Memory B cell (primary cell): ENCODE results near the gene PIP5K1B.

Source experiments
- ATAC-seq: fragments of 150-1000 bp; cut with Tn5 transposase; 2 replicates; pipeline ENCODE4 v1.10.0; 2021; ENCODE audit warnings: low read depth, mild to moderate bottlenecking, moderate library complexity
- DNase-seq, 2 donors: peaks; one replicate each; pipeline ENCODE4 v3.0.0; 2022; ENCODE audit warnings: low spot score in 2 of 2
- H3K27ac Mint-ChIP-seq: one replicate; pipeline ENCODE4 v1.8.0; 2022; ENCODE audit warnings: mild to moderate bottlenecking, moderate library complexity, mixed read lengths
- H3K27me3 Mint-ChIP-seq: one replicate; pipeline ENCODE4 v1.8.0; 2022; ENCODE audit warnings: mixed read lengths
- H3K36me3 Mint-ChIP-seq: one replicate; pipeline ENCODE4 v1.8.0; 2022; ENCODE audit warnings: mild to moderate bottlenecking, mixed read lengths
- H3K4me1 Mint-ChIP-seq: one replicate; pipeline ENCODE4 v1.8.0; 2022; ENCODE audit warnings: mixed read lengths
- H3K4me3 Mint-ChIP-seq: one replicate; pipeline ENCODE4 v1.8.0; 2022; ENCODE audit warnings: mild to moderate bottlenecking, moderate library complexity, mixed read lengths
- H3K9me3 Mint-ChIP-seq: one replicate; pipeline ENCODE4 v1.8.0; 2022; ENCODE audit warnings: mixed read lengths

PIP5K1B gene

DNA sequence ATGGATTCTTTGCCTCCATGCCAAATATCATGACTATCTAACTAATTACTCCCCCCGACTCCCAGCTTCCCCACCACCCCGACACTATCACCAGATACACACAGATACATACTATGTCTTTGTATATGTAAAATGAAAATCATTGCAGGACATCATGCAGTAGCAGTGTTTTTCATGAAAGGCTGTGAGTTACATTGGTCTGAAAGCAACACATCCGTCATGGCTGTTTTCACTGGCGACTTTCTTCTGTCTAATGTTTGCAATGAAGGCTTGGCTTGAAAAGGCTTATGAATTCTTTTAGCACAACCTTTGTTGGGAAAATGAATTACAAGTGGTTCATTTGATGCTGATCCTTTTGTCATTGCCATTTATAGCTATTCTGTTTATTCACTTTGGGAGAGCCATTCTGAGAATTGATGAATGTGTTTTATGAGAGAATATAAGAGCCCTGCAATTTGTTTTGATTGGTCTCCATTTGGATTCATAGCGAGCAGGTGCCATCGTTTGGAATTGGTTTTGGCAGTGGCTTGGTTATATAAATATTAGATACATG is 103.4 kb downstream of the PIP5K1B start:
- ATAC-seq (no peak), DNase-seq (no peak)
- H3K4me1 Mint-ChIP-seq, result peaks cover 30% of the 10 kb centered on the region
- H3K27ac Mint-ChIP-seq, result no peak overlapping the region
- H3K27me3 Mint-ChIP-seq, result no peaks in the 10 kb centered on the region
- peaks cover 10% of the 10 kb centered on the region for H3K36me3 Mint-ChIP-seq
- H3K4me3 Mint-ChIP-seq, result no peak overlapping the region
- H3K9me3 Mint-ChIP-seq, result no peaks in the 10 kb centered on the region

DNA sequence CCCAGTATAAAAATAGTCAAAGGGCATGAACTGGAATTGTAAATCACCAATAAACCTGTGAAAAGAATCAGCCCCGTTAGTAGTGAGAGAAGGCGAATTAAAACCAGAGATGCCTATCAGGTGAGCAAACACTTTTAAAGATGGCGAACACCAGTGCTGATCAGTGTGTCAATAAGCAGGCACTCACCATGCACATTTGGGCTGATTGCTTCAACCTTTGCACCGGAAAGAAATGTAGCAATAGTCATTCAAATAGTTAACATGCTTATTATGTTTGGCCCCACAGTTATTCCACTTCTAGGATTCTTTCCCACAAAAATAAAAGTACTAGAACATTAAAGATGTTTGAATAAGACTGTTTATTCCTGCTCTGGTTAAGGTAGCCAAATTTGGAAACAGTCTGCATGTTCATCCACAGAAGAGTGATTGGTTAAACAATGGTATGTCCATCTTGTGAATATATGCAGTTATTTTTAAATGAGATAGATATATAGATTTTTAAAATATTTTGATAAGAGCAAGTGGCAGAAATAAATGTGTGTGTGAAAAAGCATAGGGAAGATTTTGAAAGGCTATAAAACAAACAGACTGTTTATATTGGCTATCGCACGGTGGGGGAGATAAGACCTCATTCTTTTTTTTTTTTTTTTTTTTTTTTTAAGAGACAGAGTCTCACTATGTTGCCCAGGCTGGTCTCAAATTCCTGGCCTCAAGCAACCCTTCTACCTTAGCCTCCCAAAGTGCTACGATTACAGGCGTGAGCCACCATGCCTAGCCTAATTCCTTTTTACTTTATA is 112.2 kb downstream of the PIP5K1B start:
- H3K27me3 Mint-ChIP-seq, result no peaks in the 10 kb centered on the region
- H3K9me3 Mint-ChIP-seq, result no peaks in the 10 kb centered on the region
- peaks cover 2% of the 10 kb centered on the region for H3K4me1 Mint-ChIP-seq
- H3K4me3 Mint-ChIP-seq, result no peak overlapping the region
- no peak overlapping the region for H3K27ac Mint-ChIP-seq
- peaks cover 14% of the 10 kb centered on the region for H3K36me3 Mint-ChIP-seq
- no peak for ATAC-seq
- DNase-seq, result no peak

DNA sequence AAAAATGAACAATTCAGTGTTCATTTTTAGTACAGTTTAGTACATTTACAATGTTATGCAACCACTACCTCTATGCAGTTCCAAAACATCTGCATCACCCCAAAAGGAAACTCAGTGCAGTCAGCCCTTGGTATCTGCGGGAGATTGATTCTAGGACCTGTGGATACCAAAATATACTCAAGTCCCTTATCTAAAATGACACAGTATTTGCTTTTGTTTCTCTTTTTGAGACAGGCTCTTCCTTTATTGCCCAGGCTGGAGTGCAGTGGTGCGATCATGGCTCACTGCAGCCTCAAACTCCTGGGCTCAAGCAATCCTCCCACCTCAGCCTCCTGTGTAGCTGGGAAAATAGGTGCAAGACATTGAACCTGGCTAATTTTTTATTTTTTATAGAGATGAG is 114.0 kb downstream of the PIP5K1B start:
- Mint-ChIP-seq H3K36me3 (peaks cover 10% of the 10 kb centered on the region), H3K4me1 (no peaks in the 10 kb centered on the region), H3K4me3 (no peak overlapping the region), H3K27ac (no peak overlapping the region), H3K9me3 (no peaks in the 10 kb centered on the region), H3K27me3 (no peaks in the 10 kb centered on the region)
- no peak for DNase-seq
- ATAC-seq, result no peak

DNA sequence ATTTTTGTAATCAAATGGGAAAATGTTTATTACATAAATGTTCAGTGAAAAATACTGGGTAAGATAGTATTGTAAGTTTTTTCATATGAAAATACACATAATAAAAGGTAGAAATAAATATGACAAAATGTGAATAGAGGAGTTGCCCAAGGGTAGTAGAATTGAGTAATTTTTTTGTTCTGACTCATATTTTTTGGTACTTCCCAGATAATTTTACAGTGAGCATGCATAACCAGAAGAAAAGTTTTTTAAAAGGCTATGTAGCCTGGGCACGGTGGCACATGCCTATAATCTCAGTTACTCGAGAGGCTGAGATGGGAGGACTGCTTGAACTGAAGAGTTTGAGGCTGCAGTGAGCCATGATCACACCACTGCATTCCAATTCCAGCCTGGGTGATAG is 116.9 kb downstream of the PIP5K1B start:
- Mint-ChIP-seq H3K9me3 (no peaks in the 10 kb centered on the region), H3K4me1 (no peaks in the 10 kb centered on the region), H3K27me3 (no peaks in the 10 kb centered on the region), H3K4me3 (no peak overlapping the region), H3K27ac (no peak overlapping the region), H3K36me3 (peaks cover 21% of the 10 kb centered on the region)
- no peak for ATAC-seq
- no peak for DNase-seq

DNA sequence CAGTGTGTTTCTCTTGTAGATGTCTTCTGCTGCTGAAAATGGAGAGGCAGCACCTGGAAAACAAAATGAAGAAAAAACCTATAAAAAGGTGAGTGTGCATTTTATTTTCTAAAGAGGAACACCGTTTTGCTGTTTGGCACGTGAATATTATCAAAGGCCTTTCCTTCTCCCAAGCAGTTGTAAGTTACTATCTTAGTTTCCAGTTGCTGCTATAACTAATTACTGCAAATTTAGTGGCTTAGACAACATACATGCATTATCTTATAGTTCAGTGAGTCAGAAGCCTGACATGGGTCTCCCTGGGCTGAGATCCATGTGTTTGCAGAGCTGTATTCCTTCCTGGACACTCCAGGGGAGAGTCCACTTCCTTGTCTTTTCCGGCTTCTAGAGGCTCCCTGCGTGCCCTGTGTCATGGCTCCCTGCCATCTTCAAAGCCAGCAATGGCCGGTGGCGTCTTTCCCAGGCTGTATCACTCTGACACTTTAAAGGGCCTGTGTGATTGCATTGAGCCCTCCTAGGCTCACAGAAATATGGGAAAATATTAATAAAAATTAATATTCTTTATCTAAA is 117.6 kb downstream of the PIP5K1B start:
- no peak overlapping the region for H3K27ac Mint-ChIP-seq
- no peak overlapping the region for H3K4me3 Mint-ChIP-seq
- ATAC-seq (no peak), DNase-seq (no peak)
- H3K4me1 Mint-ChIP-seq, result peaks cover 2% of the 10 kb centered on the region
- H3K36me3 Mint-ChIP-seq, result peaks cover 27% of the 10 kb centered on the region
- H3K9me3 Mint-ChIP-seq, result no peaks in the 10 kb centered on the region
- H3K27me3 Mint-ChIP-seq, result no peaks in the 10 kb centered on the region

DNA sequence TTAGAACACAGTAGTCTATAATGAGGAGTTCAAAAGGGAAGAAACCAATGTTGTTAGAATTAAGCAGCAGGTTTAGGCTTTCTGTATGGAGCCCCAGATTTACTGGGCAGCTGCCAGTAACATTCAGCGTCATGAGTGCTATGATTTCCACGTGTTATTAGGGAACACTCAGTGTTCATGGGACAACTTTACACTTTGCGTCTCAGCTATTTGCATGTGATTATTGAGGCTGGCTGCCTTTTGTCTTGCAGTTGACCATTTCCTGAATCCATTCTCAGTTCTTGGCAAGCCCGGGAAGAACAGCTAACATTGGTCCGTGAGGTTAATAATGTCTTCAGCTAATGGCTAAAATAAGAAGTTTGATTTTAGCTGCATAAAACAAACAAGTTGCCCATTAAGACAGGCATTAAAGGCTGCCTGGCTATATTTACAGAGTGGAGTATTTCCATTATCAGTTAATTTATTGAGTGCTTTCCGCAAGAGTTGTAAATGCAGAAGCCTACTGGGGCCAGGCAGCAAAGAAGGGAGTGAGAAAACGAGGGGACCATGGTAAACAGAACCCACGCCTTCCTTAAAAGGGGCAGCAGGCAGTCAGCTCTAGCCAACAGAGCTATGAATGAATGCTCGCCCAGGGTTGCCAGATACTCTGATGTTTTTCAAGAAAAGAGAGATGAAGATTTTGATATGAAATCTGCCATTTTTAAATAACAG is 120.9 kb downstream of the PIP5K1B start:
- Mint-ChIP-seq H3K4me1 (peaks cover 2% of the 10 kb centered on the region), H3K36me3 (peaks cover 26% of the 10 kb centered on the region), H3K4me3 (no peak overlapping the region), H3K27me3 (no peaks in the 10 kb centered on the region), H3K27ac (no peak overlapping the region), H3K9me3 (no peaks in the 10 kb centered on the region)
- ATAC-seq (no peak), DNase-seq (no peak)

DNA sequence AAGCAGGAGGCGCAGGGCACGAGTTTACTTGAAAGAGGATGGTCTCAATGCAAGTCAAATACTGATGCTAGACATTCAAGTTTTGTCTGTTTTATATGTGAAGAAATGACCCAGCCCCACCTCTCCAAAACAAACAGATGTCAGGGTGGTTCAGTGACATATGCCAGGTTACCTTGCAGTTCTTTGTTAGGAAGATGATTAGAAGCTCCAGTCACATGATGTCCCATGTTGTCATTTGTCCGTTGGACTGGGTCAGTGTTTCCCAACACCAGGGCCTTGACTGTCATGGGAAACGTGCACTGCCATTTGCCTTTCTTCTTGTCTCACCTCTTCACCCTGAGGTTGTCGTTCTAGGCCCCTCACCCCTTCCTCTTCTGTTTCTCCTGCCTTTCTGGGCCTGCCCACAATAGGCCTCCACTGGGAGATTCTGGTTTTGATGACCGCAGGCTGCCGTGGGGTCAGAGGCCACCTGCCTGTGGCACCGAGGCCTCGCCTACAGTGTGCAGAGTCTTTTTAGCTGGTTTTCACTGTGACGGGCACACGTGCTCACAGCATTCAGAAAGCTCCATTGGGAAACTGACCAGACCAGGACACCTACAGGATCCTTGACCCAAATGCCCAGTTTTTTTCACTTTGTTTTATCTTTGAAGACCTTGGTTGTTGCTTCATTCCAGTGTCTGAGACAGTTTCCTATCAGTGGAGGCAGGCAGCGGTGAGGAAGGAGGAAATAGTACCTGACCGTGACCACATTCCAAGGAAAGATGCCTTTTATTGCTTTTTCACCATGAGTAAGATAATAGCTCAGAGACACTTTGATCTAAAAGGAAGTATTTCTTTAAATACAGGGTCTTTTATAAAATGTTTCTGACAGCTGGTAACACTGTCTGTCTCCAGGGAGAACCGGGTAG is 123.1 kb downstream of the PIP5K1B start:
- no peak overlapping the region for H3K4me3 Mint-ChIP-seq
- no peaks in the 10 kb centered on the region for H3K9me3 Mint-ChIP-seq
- no peak overlapping the region for H3K27ac Mint-ChIP-seq
- H3K4me1 Mint-ChIP-seq, result peaks cover 2% of the 10 kb centered on the region
- peaks cover 25% of the 10 kb centered on the region for H3K36me3 Mint-ChIP-seq
- no peaks in the 10 kb centered on the region for H3K27me3 Mint-ChIP-seq
- DNase-seq (no peak), ATAC-seq (no peak)

DNA sequence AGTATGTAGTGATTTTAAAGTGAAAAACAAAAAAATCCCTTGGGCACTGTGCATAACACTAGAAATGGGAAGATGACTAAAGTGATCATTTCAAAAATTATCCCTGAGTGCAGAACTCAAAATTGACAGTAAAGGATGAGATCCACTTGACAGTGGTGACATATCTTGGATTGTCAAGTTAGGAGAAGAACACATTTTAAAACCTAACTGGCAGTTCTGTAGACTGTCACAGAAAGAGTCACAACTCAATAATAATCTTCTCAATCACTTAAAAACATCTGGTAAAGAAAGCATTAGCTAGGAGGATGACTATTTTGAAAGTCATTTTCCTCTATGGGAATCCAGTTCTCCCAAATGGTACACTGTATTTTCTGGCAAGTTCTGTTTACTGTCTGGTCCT is 127.1 kb downstream of the PIP5K1B start:
- ATAC-seq (no peak), DNase-seq (no peak)
- Mint-ChIP-seq H3K27me3 (no peaks in the 10 kb centered on the region), H3K4me1 (peaks cover 5% of the 10 kb centered on the region), H3K36me3 (peaks cover 13% of the 10 kb centered on the region), H3K4me3 (no peak overlapping the region), H3K9me3 (no peaks in the 10 kb centered on the region), H3K27ac (no peak overlapping the region)

DNA sequence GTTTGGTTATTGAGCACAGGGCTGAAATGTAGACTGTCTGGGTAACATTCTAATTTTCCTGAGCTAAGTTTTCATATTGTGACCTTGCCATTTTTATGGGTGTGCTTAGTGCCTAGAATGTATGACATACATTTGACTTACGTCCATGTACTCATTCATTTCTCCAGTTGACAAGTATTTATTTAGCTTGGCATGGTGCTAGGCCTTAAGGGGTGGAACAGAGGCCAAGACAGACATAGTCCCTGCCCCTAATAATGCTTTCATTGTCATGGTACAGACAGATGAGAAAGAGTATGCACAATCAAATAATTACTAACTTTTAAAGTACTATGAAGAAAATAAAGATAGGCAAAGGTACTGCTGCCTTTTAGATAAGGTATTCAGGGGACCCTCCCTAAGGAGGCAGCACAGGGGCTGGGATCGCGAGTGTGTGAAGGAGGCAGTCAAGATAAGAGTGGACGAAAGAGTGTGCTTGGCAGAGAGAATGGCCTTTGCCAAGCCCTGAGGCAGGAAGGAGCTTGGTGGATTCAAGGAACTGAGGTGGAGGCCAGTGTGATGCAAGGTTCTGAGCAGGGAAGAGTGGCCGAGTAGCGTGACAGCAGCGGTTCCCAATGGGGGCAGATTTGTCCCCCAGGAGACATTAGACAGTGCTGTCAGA is 128.0 kb downstream of the PIP5K1B start:
- peaks cover 9% of the 10 kb centered on the region for H3K36me3 Mint-ChIP-seq
- H3K4me1 Mint-ChIP-seq, result peaks cover 3% of the 10 kb centered on the region
- H3K9me3 Mint-ChIP-seq, result no peaks in the 10 kb centered on the region
- no peak for ATAC-seq
- H3K27me3 Mint-ChIP-seq, result no peaks in the 10 kb centered on the region
- no peak for DNase-seq
- H3K4me3 Mint-ChIP-seq, result no peak overlapping the region
- H3K27ac Mint-ChIP-seq, result no peak overlapping the region

DNA sequence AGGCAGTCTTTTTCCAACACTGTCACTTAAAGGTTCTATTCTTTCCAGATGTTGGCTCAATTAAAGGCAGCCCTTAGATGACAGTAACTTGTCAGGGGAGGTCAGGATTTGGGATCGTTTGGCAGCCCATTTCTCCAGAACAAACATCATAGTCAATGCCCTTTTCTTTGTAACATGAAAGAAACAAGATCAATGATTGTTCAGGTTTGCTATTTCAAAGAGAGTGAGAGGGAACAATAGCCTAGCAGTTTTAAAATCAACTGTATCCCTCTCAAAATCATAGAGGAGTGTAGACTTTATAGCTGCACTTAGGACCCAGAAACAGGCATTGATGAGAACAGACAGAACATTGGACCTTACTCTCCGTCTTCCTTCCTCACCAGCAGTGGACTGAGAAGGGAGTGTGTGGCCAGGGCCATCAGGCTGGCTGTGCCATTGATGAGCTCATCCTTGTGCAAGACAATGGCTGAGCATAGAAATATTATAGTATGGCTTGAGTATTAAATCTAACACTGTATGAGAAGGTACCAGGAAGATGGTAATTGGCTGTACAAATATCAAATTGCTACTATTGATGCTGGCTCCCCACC is 130.0 kb downstream of the PIP5K1B start:
- Mint-ChIP-seq H3K9me3 (no peaks in the 10 kb centered on the region), H3K4me3 (no peak overlapping the region), H3K27ac (no peak overlapping the region), H3K27me3 (no peaks in the 10 kb centered on the region), H3K4me1 (peaks cover 3% of the 10 kb centered on the region), H3K36me3 (peaks cover 13% of the 10 kb centered on the region)
- ATAC-seq (no peak), DNase-seq (no peak)

DNA sequence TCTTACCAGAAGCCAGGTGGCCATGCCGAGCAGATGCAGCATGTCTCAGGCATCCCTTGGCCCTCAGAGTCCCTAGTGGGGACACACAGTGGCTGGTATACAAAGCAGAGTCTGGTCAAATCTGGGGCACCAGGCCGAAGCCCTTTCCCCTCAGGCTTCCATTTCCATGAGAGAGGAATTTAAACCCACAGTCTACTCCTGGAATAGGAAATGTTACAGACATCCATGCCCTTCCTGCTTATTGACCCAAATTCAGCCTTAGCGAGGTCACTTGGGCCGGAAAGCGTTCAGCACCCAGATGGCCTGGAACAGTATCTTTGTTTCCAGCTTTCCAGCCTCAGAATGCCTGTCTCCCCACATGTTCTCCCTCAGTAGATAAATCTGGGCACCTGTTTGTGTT is 131.7 kb downstream of the PIP5K1B start:
- Mint-ChIP-seq H3K27ac (no peak overlapping the region), H3K36me3 (peaks cover 18% of the 10 kb centered on the region), H3K4me1 (peaks cover 9% of the 10 kb centered on the region), H3K27me3 (no peaks in the 10 kb centered on the region), H3K4me3 (no peak overlapping the region), H3K9me3 (no peaks in the 10 kb centered on the region)
- no peak for DNase-seq
- ATAC-seq, result no peak

DNA sequence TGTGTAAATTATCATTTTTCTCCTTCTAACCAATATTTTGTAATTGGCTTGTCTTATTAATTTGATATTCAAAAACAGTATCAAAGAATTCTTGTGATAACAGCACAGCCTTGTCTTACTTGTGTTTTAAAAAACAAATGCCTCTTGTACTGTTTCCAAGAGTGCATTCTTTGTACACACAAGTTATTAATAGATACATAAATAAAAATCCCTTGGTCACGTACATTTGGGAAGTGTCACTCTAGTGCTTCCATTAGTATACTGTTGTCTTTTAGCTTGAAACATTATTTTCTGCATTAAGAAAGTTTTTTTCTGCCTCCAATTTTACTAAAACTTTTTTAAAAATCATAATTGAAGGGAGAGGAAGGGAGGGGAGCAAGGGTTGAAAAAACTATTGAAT is 133.2 kb downstream of the PIP5K1B start:
- no peak overlapping the region for H3K4me3 Mint-ChIP-seq
- DNase-seq (no peak), ATAC-seq (no peak)
- no peaks in the 10 kb centered on the region for H3K9me3 Mint-ChIP-seq
- no peak overlapping the region for H3K27ac Mint-ChIP-seq
- peaks cover 9% of the 10 kb centered on the region for H3K4me1 Mint-ChIP-seq
- H3K36me3 Mint-ChIP-seq, result peaks cover 16% of the 10 kb centered on the region
- H3K27me3 Mint-ChIP-seq, result no peaks in the 10 kb centered on the region
